NCI-H1436 (cell line): ENCODE results near the gene CNR1.
"Not testable (repeated sequence)": the region's sequence is repeated elsewhere in the genome, so short reads cannot be mapped to it uniquely, and the experiment has no call there.

Experiments used
- DNase-seq: peaks from one replicate; lab custom pipeline; 2025; lab: John Stamatoyannopoulos, UW

The CNR1 gene

GRCh38 chr6:88165844-88166492, at the start of gene CNR1:
CNR1 (minus strand) TSS chr6:88166347; CDS start chr6:88145274, 21,073 bp downstream.
- DNase-seq: peak; percentile 49

GRCh38 chr6:88211446-88211845, 45.3 kb upstream of the CNR1 start:
- DNase-seq: no peak

GRCh38 chr6:88209301-88209700, 43.2 kb upstream of the CNR1 start:
- DNase-seq: no peak

GRCh38 chr6:88208726-88209125, 42.6 kb upstream of the CNR1 start:
- no peak for DNase-seq

- not testable (repeated sequence) for DNase-seq
Measured at GRCh38 chr6:88201734-88202133, 35.6 kb upstream of the CNR1 start.

GRCh38 chr6:88184921-88185320, 18.8 kb upstream of the CNR1 start:
- no peak for DNase-seq

GRCh38 chr6:88183471-88183870, 17.3 kb upstream of the CNR1 start:
- no peak for DNase-seq

GRCh38 chr6:88179692-88180091, 13.5 kb upstream of the CNR1 start:
- no peak for DNase-seq

- DNase-seq: no peak
Measured at GRCh38 chr6:88177961-88178464, 11.9 kb upstream of the CNR1 start.

GRCh38 chr6:88174906-88175305, 8.8 kb upstream of the CNR1 start:
- no peak for DNase-seq

GRCh38 chr6:88171312-88171711, 5.2 kb upstream of the CNR1 start:
- no peak for DNase-seq

GRCh38 chr6:88168362-88168761, 2.2 kb upstream of the CNR1 start:
- DNase-seq: no peak

- DNase-seq: no peak
Measured at GRCh38 chr6:88167352-88167937, 1.3 kb upstream of the CNR1 start.

- DNase-seq: no peak
Measured at GRCh38 chr6:88166493-88167351, 575 bp upstream of the CNR1 start.

- DNase-seq: no peak
Measured at GRCh38 chr6:88165087-88165843, 882 bp downstream of the CNR1 start.

- no peak for DNase-seq
Measured at GRCh38 chr6:88164061-88164460, 2.1 kb downstream of the CNR1 start.

- DNase-seq: no peak
Measured at GRCh38 chr6:88163616-88164015, 2.5 kb downstream of the CNR1 start.

- no peak for DNase-seq
Measured at GRCh38 chr6:88161940-88162339, 4.2 kb downstream of the CNR1 start.

- no peak for DNase-seq
Measured at GRCh38 chr6:88157106-88157505, 9.0 kb downstream of the CNR1 start.

- DNase-seq: no peak
Measured at GRCh38 chr6:88145298-88145963, 20.7 kb downstream of the CNR1 start.

GRCh38 chr6:88144637-88145297, 21.4 kb downstream of the CNR1 start:
- DNase-seq: no peak
